Measurements from ENCODE around the gene NUBPL. TPM values are rescaled to one million over a fixed set of nuclear protein-coding genes. Genes with fewer than 3 reads are reported as not detected.

Gene NUBPL
- total RNA-seq, 1 experiment from 2014 or later, result 11.6 TPM

DNA sequence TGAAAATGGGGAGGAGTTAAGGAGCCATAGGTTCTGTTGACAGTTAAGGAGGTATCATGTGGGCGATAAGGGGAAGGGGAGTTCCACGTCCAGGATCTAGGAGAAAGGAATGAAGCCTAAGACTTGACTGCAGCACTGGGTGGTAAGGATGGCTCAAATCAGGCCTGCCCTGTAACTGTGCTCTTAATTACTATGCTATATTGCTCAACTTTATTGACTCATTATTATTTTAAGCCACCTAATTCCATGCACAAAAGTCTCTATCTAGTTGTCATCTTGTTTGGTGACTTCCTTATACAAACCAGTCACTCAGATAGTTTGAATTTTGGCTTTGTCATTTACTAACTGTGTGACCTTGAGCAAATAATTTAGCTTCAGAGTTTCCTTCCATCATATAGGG is 273.8 kb downstream of the NUBPL start:
- no peaks in the 10 kb centered on the region for H3K36me3 Mint-ChIP-seq
- H3K4me3 Mint-ChIP-seq, result no peak overlapping the region

More for the DNA sequence above, 273.8 kb downstream of the NUBPL start:
- H3K9me3 Mint-ChIP-seq, result peaks cover 5% of the 10 kb centered on the region
- POLR2A ChIA-PET, result no interaction called here
- CTCF ChIA-PET, result no interaction called here
- H3K4me1 Mint-ChIP-seq, result no peaks in the 10 kb centered on the region
- H3K27me3 Mint-ChIP-seq (ENCODE audit: low read depth), result no peaks in the 10 kb centered on the region
- no peak for ATAC-seq
- DNase-seq (ENCODE audit: low spot score), result no peak
- no peak overlapping the region for H3K27ac Mint-ChIP-seq
- no peak for TF ChIP-seq TCF7 (CRISPR knock-in tag; IDR thresholded peaks at IDR 0.05; ENCODE audit: low read depth)
- no peak for TF ChIP-seq ZNF138 (CRISPR knock-in tag; conservative IDR thresholded peaks at IDR 0.05)
- no peak for TF ChIP-seq FOXJ3 (CRISPR knock-in tag; IDR thresholded peaks at IDR 0.05; ENCODE audit: borderline replicate concordance)
- TF ChIP-seq NR2C2 (CRISPR knock-in tag; IDR thresholded peaks at IDR 0.05), result no peak
- TF ChIP-seq, protein P1, sequence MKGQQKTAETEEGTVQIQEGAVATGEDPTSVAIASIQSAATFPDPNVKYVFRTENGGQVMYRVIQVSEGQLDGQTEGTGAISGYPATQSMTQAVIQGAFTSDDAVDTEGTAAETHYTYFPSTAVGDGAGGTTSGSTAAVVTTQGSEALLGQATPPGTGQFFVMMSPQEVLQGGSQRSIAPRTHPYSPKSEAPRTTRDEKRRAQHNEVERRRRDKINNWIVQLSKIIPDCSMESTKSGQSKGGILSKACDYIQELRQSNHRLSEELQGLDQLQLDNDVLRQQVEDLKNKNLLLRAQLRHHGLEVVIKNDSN (CRISPR knock-in tag; IDR thresholded peaks at IDR 0.05), result no peak
- TF ChIP-seq NR1H2 (CRISPR knock-in tag; IDR thresholded peaks at IDR 0.05), result no peak
- no peak for TF ChIP-seq NFATC4 (CRISPR knock-in tag; IDR thresholded peaks at IDR 0.05)
- TF ChIP-seq, protein P2, sequence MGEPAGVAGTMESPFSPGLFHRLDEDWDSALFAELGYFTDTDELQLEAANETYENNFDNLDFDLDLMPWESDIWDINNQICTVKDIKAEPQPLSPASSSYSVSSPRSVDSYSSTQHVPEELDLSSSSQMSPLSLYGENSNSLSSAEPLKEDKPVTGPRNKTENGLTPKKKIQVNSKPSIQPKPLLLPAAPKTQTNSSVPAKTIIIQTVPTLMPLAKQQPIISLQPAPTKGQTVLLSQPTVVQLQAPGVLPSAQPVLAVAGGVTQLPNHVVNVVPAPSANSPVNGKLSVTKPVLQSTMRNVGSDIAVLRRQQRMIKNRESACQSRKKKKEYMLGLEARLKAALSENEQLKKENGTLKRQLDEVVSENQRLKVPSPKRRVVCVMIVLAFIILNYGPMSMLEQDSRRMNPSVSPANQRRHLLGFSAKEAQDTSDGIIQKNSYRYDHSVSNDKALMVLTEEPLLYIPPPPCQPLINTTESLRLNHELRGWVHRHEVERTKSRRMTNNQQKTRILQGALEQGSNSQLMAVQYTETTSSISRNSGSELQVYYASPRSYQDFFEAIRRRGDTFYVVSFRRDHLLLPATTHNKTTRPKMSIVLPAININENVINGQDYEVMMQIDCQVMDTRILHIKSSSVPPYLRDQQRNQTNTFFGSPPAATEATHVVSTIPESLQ (CRISPR knock-in tag; IDR thresholded peaks at IDR 0.05), result no peak
- no peak for TF ChIP-seq NR3C1 (CRISPR knock-in tag; conservative IDR thresholded peaks at IDR 0.05; ENCODE audit: low read depth)
- TF ChIP-seq, protein P3, sequence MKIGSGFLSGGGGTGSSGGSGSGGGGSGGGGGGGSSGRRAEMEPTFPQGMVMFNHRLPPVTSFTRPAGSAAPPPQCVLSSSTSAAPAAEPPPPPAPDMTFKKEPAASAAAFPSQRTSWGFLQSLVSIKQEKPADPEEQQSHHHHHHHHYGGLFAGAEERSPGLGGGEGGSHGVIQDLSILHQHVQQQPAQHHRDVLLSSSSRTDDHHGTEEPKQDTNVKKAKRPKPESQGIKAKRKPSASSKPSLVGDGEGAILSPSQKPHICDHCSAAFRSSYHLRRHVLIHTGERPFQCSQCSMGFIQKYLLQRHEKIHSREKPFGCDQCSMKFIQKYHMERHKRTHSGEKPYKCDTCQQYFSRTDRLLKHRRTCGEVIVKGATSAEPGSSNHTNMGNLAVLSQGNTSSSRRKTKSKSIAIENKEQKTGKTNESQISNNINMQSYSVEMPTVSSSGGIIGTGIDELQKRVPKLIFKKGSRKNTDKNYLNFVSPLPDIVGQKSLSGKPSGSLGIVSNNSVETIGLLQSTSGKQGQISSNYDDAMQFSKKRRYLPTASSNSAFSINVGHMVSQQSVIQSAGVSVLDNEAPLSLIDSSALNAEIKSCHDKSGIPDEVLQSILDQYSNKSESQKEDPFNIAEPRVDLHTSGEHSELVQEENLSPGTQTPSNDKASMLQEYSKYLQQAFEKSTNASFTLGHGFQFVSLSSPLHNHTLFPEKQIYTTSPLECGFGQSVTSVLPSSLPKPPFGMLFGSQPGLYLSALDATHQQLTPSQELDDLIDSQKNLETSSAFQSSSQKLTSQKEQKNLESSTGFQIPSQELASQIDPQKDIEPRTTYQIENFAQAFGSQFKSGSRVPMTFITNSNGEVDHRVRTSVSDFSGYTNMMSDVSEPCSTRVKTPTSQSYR (CRISPR knock-in tag; IDR thresholded peaks at IDR 0.05), result no peak
- no peak for TF ChIP-seq AR (CRISPR knock-in tag; IDR thresholded peaks at IDR 0.05)
- no peak for TF ChIP-seq ZNF532 (CRISPR knock-in tag; IDR thresholded peaks at IDR 0.05; ENCODE audit: borderline replicate concordance)
- TF ChIP-seq MAX (CRISPR knock-in tag; IDR thresholded peaks at IDR 0.05), result no peak
- TF ChIP-seq CREB1 (CRISPR knock-in tag; IDR thresholded peaks at IDR 0.05), result no peak
- TF ChIP-seq SMAD4 (CRISPR knock-in tag; IDR thresholded peaks at IDR 0.05), result no peak
- no peak for TF ChIP-seq MLX (CRISPR knock-in tag; IDR thresholded peaks at IDR 0.05)
- TF ChIP-seq MYBL2 (CRISPR knock-in tag; IDR thresholded peaks at IDR 0.05), result no peak
- TF ChIP-seq ESRRA (CRISPR knock-in tag; IDR thresholded peaks at IDR 0.05; ENCODE audit: borderline replicate concordance), result no peak
- TF ChIP-seq ATF1 (CRISPR knock-in tag; IDR thresholded peaks at IDR 0.05), result no peak
- no peak for TF ChIP-seq HMGA2 (CRISPR knock-in tag; IDR thresholded peaks at IDR 0.05)

Measured in WTC11 (cell line).